Stomach (tissue), 9 donors: ENCODE measurements around the gene GPATCH2. TPM values are rescaled to one million over a fixed set of nuclear protein-coding genes. Genes with fewer than 3 reads are reported as not detected.

ENCODE experiments used
- DNase-seq, 2 donors: peaks; one replicate each; pipeline versions ENCODE4 v3.0.0 to v3.0.0-alpha.2; 2013 to 2019
- H3K27ac ChIP-seq, 5 donors: fragments of 200-600 bp in 4 of 5; sonication (generic) in 4 of 5; one replicate each; pipeline ENCODE4 v1.5.1; 2013 to 2019; ENCODE audit warnings: mild to moderate bottlenecking in 1 of 5, moderate library complexity in 1 of 5
- H3K27me3 ChIP-seq, 3 donors: fragments of 200-600 bp; sonication (generic); one replicate each; pipeline ENCODE4 v1.5.1; 2017 to 2019; ENCODE audit warnings: mixed run types in 1 of 3
- H3K36me3 ChIP-seq, 4 donors: fragments of 200-600 bp; sonication (generic); 1 replicate in 3 of 4; 2 replicates in 1 of 4; pipeline ENCODE4 v1.5.1; 2016 to 2019
- H3K4me1 ChIP-seq, 4 donors: fragments of 200-600 bp; sonication (generic); one replicate each; pipeline ENCODE4 v1.5.1; 2016 to 2019
- H3K4me3 ChIP-seq, 4 donors: fragments of 200-600 bp; sonication (generic) in 3 of 4; one replicate each; pipeline ENCODE4 v1.5.1; 2016 to 2019; ENCODE audit warnings: mild to moderate bottlenecking in 1 of 4
- H3K9me3 ChIP-seq, 4 donors: fragments of 200-600 bp; sonication (generic); one replicate each; pipeline ENCODE4 v1.5.1; 2016 to 2019
- EP300 ChIP-seq: sonication (generic); formaldehyde crosslinking; IDR thresholded peaks from one replicate; pipeline ENCODE4 v1.6.1; 2017; ENCODE audit warnings: antibody characterized with exemption
- POLR2A ChIP-seq, 4 donors: fragments of 450-650 bp; IDR thresholded peaks; one replicate each; pipeline ENCODE4 v1.6.1; 2016; ENCODE audit warnings: antibody characterized with exemption in 4 of 4, control low read depth in 2 of 4, mild to moderate bottlenecking in 1 of 4, moderate library complexity in 1 of 4
- POLR2AphosphoS5 ChIP-seq, 3 donors: sonication (generic); formaldehyde crosslinking; IDR thresholded peaks; one replicate each; pipeline ENCODE4 v1.6.1; 2016; ENCODE audit warnings: antibody characterized with exemption in 3 of 3
- WGBS, 5 donors: extraction: QIAGEN DNeasy Blood & Tissue Kit in 3 of 5; methylation state at CpG; one replicate each; pipeline versions ENCODE4 v1.1.5 to v1.1.7; 2013 to 2018; 5-methylcytosine and 5-hydroxymethylcytosine counted together
- intact Hi-C: fragments of 100-400 bp; cut with DNase I; formaldehyde crosslinking; loops from one replicate; pipeline ENCODE4 v1.15.1; 2023; ENCODE audit warnings: low total_unique reads
- polyA plus RNA-seq, 3 donors: library from polyadenylated mRNA; stranded (reverse); fragments of 200-250 nt; gene quantifications; one replicate each; pipeline ENCODE4 v1.2.3, GENCODE V29; 2013
- total RNA-seq, 5 donors: library from RNA; depleted of rRNA; stranded (reverse); fragments of >200 nt; gene quantifications; one replicate each; pipeline versions ENCODE4 v1.1.0 to v1.2.3, GENCODE V29; 2014 to 2016
- TF ChIP-seq, protein P1 (sequence below), 7 experiments: fragments of 450-650 bp in 4 of 7; fragments of 200-600 bp in 3 of 7; sonication (generic) in 3 of 7; IDR thresholded peaks; one replicate each; pipeline ENCODE4 v1.5.1; 2016 to 2019; ENCODE audit warnings: antibody characterized with exemption in 7 of 7, control low read depth in 2 of 7, mild to moderate bottlenecking in 1 of 7
- donor health status: healthy with polysubstance abuse.
- donor health status: Bipolar disorder and iron deficiency.
- donor health status: healthy.

GPATCH2 gene
- total and polyA plus RNA-seq, 8 donors = 2.4 to 42.8 (median 13.4) TPM

DNA sequence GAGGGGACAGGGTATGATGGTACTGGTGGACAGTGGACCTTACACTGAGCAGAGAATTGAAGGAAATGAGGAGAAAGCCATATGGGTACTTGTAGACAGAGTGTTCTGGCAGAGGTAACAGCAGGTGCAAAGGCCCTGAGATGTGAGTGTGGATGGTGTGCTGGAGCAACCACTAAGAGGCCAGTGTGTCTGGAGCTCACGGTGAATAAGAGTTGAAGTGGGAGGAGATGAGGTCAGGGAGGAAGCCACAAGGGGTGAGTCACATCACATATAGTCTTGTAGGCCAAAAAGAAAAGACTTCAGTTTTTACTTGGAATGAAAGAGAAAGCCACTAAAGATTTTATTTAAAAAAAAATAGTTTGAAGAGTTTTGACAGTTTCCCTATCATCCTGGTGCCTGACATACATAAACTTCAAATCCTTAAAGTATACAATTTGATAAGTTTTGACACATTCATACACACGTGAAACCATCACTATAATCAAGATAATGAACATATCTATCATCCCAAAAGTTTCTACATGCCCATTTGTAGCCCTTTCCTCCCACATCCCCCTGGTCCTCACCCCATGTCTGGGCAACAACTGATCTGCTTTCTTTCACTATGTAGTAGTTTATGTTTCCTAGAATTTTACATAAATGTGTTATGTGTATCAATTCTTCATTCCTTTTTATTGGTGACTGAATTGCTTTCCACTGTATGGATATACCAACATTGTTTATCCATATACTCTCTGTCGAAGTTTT, 148.4 kb downstream of the GPATCH2 start:
- TF ChIP-seq EP300 (no peak), POLR2A (IDR thresholded peaks at IDR 0.05) (no peak), POLR2AphosphoS5 (IDR thresholded peaks at IDR 0.05) (no peak)
- TF ChIP-seq, protein P1, sequence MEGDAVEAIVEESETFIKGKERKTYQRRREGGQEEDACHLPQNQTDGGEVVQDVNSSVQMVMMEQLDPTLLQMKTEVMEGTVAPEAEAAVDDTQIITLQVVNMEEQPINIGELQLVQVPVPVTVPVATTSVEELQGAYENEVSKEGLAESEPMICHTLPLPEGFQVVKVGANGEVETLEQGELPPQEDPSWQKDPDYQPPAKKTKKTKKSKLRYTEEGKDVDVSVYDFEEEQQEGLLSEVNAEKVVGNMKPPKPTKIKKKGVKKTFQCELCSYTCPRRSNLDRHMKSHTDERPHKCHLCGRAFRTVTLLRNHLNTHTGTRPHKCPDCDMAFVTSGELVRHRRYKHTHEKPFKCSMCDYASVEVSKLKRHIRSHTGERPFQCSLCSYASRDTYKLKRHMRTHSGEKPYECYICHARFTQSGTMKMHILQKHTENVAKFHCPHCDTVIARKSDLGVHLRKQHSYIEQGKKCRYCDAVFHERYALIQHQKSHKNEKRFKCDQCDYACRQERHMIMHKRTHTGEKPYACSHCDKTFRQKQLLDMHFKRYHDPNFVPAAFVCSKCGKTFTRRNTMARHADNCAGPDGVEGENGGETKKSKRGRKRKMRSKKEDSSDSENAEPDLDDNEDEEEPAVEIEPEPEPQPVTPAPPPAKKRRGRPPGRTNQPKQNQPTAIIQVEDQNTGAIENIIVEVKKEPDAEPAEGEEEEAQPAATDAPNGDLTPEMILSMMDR (IDR thresholded peaks at IDR 0.05) = no peak
- no peaks in the 10 kb centered on the region for H3K4me1 ChIP-seq
- peaks cover 0 to 48% (median 14%) of the 10 kb centered on the region in 4 donors for H3K36me3 ChIP-seq
- no peak for DNase-seq
- H3K27ac ChIP-seq = no peak overlapping the region
- WGBS, 5 donors = 63 to 83% (median 72%) methylated on average over 3 of the region's 3 CpGs
- intact Hi-C loops = no loop called here
- no peak overlapping the region for H3K4me3 ChIP-seq
- H3K27me3 ChIP-seq = no peaks in the 10 kb centered on the region
- peaks cover 0 to 13% (median 6%) of the 10 kb centered on the region in 4 donors for H3K9me3 ChIP-seq

DNA sequence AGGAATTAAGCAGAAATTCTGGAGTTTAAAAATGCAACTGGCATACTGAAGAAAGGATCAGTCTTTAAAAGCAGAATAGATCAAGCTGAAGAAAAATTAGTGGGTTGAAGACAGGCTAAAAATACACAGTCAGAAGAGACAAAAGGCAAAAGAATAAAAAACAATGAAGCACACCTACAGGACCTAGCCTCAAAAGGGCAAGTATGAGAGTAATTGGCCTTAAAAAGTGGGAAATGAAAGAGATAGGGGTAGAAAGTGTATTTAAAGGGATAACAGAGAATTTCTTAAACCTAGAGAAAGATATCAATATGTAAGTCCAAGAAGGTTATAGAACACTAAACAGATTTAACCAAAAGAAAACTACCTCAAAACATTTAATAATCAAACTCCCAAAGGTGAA, 152.4 kb downstream of the GPATCH2 start:
- TF ChIP-seq POLR2A (IDR thresholded peaks at IDR 0.05) (no peak), POLR2AphosphoS5 (IDR thresholded peaks at IDR 0.05) (no peak)
- TF ChIP-seq, protein P1 (IDR thresholded peaks at IDR 0.05) = no peak

DNA sequence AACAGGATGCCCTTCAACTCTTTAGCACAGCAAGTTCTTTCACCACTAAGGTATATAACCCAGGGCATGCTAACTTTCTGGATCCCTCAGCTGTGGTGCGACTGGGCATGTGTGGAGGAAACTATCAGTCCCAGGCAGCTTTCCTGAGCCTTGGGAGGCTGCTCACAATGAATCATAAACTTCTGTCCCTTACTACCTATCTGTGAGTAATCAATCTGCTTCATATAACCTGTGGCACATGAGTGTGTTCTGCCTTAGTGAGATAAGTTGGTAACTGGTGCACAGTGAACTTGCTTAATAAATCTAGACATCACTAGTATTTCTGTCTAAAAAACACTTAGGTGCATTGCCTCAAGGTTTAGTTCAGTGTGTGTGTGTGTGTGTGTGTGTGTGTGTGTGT, 158.0 kb downstream of the GPATCH2 start:
- no peak for DNase-seq

More for the DNA sequence above, 152.4 kb downstream of the GPATCH2 start:
- intact Hi-C loops = no loop called here
- no peaks in the 10 kb centered on the region for H3K4me1 ChIP-seq
- H3K9me3 ChIP-seq = peaks cover 0 to 13% (median 6%) of the 10 kb centered on the region in 4 donors
- no peak overlapping the region for H3K4me3 ChIP-seq
- H3K27me3 ChIP-seq = no peaks in the 10 kb centered on the region
- no peak overlapping the region for H3K27ac ChIP-seq
- peaks cover 0 to 37% (median 8%) of the 10 kb centered on the region in 4 donors for H3K36me3 ChIP-seq
- DNase-seq = no peak

DNA sequence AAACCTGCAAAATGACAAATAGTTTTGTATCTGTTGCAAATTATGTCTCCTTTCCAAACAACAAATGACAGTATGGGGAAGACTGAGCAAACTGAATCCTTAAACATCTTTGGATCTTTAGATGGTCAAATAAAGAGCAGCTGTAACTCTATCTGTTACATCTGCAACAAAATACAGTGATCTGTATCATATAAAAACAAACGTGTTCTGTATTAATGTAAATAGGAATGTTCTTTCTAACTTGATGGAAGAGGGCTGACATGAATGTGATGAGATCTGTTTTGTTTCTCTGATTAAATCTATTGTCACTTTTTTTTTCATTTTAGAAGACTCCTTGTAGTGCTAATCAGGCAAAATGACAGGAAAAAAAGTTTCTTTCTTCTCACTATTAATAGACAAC, 159.5 kb downstream of the GPATCH2 start:
- no peak overlapping the region for H3K4me3 ChIP-seq
- H3K27ac ChIP-seq = no peak overlapping the region
- TF ChIP-seq, protein P1 (IDR thresholded peaks at IDR 0.05) = no peak
- no peak for TF ChIP-seq POLR2A (IDR thresholded peaks at IDR 0.05)
- TF ChIP-seq EP300 = no peak
- no peak for TF ChIP-seq POLR2AphosphoS5 (IDR thresholded peaks at IDR 0.05)
- H3K36me3 ChIP-seq = peaks cover 0 to 4% (median 2%) of the 10 kb centered on the region in 4 donors
- intact Hi-C loops = no loop called here
- no peak for DNase-seq
- H3K4me1 ChIP-seq = no peaks in the 10 kb centered on the region
- H3K9me3 ChIP-seq = peaks cover 0 to 7% (median 2%) of the 10 kb centered on the region in 4 donors
- H3K27me3 ChIP-seq = no peaks in the 10 kb centered on the region
- WGBS, 5 donors = 47 to 72% (median 65%) methylated on average over 1 of the region's 1 CpG

More for the DNA sequence above, 158.0 kb downstream of the GPATCH2 start:
- Histone ChIP-seq H3K27me3 (no peaks in the 10 kb centered on the region), H3K4me3 (no peak overlapping the region), H3K9me3 (no peaks in the 10 kb centered on the region), H3K36me3 (peaks cover 0 to 18% (median 2%) of the 10 kb centered on the region in 4 donors), H3K4me1 (no peaks in the 10 kb centered on the region), H3K27ac (no peak overlapping the region)
- TF ChIP-seq POLR2AphosphoS5 (IDR thresholded peaks at IDR 0.05) = no peak
- no peak for TF ChIP-seq EP300
- TF ChIP-seq POLR2A (IDR thresholded peaks at IDR 0.05) = no peak
- TF ChIP-seq, protein P1 (IDR thresholded peaks at IDR 0.05) = no peak
- intact Hi-C loops = no loop called here
- 94 to 100% (median 98%) methylated on average over 1 of the region's 1 CpG for WGBS, 5 donors
